GM18498 (cell line): ENCODE measurements around the gene DISP2.

ENCODE experiments used
- ATAC-seq: cut with Tn5 transposase; IDR thresholded peaks from one replicate; pipeline ENCODE4 v1.9.1; 2021; ENCODE audit warnings: mild to moderate bottlenecking, moderate library complexity; ENCODE audit not compliant: unreplicated experiment

Gene DISP2

GRCh38 chr15:40325188-40325587 lies 32.8 kb upstream of the DISP2 start:
- no peak for ATAC-seq

GRCh38 chr15:40325700-40326099 lies 32.3 kb upstream of the DISP2 start:
- no peak for ATAC-seq

- ATAC-seq: no peak
Measured at GRCh38 chr15:40327457-40327856, 30.6 kb upstream of the DISP2 start.

- no peak for ATAC-seq
Measured at GRCh38 chr15:40328176-40328575, 29.8 kb upstream of the DISP2 start.

GRCh38 chr15:40328751-40329150 lies 29.3 kb upstream of the DISP2 start:
- no peak for ATAC-seq

GRCh38 chr15:40329804-40330203 lies 28.2 kb upstream of the DISP2 start:
- ATAC-seq: no peak

- ATAC-seq: no peak
Measured at GRCh38 chr15:40330368-40330836, 27.6 kb upstream of the DISP2 start.

- no peak for ATAC-seq
Measured at GRCh38 chr15:40331026-40331425, 27.0 kb upstream of the DISP2 start.

GRCh38 chr15:40331637-40332036 lies 26.4 kb upstream of the DISP2 start:
- ATAC-seq: no peak

- ATAC-seq: no peak
Measured at GRCh38 chr15:40332113-40332781, 25.8 kb upstream of the DISP2 start.

- ATAC-seq: no peak
Measured at GRCh38 chr15:40333922-40334492, 24.0 kb upstream of the DISP2 start.

- ATAC-seq: no peak
Measured at GRCh38 chr15:40334541-40334940, 23.5 kb upstream of the DISP2 start.

- no peak for ATAC-seq
Measured at GRCh38 chr15:40334941-40335795, 22.9 kb upstream of the DISP2 start.

- ATAC-seq: no peak
Measured at GRCh38 chr15:40335938-40336743, 21.9 kb upstream of the DISP2 start.

GRCh38 chr15:40336744-40337122 lies 21.3 kb upstream of the DISP2 start:
- no peak for ATAC-seq

- ATAC-seq: no peak
Measured at GRCh38 chr15:40337597-40337996, 20.4 kb upstream of the DISP2 start.

GRCh38 chr15:40338041-40338657 lies 19.9 kb upstream of the DISP2 start:
- peak; percentile 69 for ATAC-seq

GRCh38 chr15:40338921-40339620 lies 18.9 kb upstream of the DISP2 start:
- ATAC-seq: no peak

GRCh38 chr15:40339621-40339945 lies 18.4 kb upstream of the DISP2 start:
- no peak for ATAC-seq

- ATAC-seq: no peak
Measured at GRCh38 chr15:40340038-40340739, 17.8 kb upstream of the DISP2 start.
